HG03460 (cell line): ENCODE data around the gene CHMP4A.

Experiments
- ATAC-seq: cut with Tn5 transposase; IDR thresholded peaks from one replicate; pipeline ENCODE4 v1.9.1; 2021; ENCODE audit not compliant: unreplicated experiment

The CHMP4A gene

GRCh38 chr14:24196071-24197055, 16.9 kb downstream of the CHMP4A start:
- ATAC-seq, result no peak

- peak; percentile 87 for ATAC-seq
These were observed 17.9 kb downstream of the CHMP4A start, which contains the start of gene TM9SF1 for GRCh38 chr14:24195186-24196070. TSS of gene TM9SF1 (minus strand) at chr14:24195441. CDS start at chr14:24195019, 422 bp downstream.

- no peak for ATAC-seq
These were observed 18.5 kb downstream of the CHMP4A start for GRCh38 chr14:24194873-24195185.

- no peak for ATAC-seq
These were observed 19.0 kb downstream of the CHMP4A start for GRCh38 chr14:24194186-24194872.

- no peak for ATAC-seq
These were observed 20.4 kb downstream of the CHMP4A start for GRCh38 chr14:24192933-24193332.

- no peak for ATAC-seq
These were observed 22.9 kb downstream of the CHMP4A start for GRCh38 chr14:24190416-24190815.

- no peak for ATAC-seq
These were observed 23.8 kb downstream of the CHMP4A start for GRCh38 chr14:24189460-24189859.

- no peak for ATAC-seq
These were observed 24.3 kb downstream of the CHMP4A start for GRCh38 chr14:24189059-24189375.

- peak; percentile 92 for ATAC-seq
These were observed 24.8 kb downstream of the CHMP4A start, which contains the start of gene IPO4 for GRCh38 chr14:24188251-24189058. TSS of gene IPO4 (minus strand) at chr14:24188816. CDS start at chr14:24188787, 29 bp downstream.

GRCh38 chr14:24187539-24187915, 25.8 kb downstream of the CHMP4A start:
- no peak for ATAC-seq

- ATAC-seq, result no peak
These were observed 26.3 kb downstream of the CHMP4A start for GRCh38 chr14:24186831-24187538.

GRCh38 chr14:24185741-24186140, 27.5 kb downstream of the CHMP4A start:
- ATAC-seq, result no peak

- no peak for ATAC-seq
These were observed 28.3 kb downstream of the CHMP4A start for GRCh38 chr14:24185026-24185425.

GRCh38 chr14:24184104-24184970, 29.0 kb downstream of the CHMP4A start:
- ATAC-seq, result no peak

GRCh38 chr14:24183014-24183481, 30.2 kb downstream of the CHMP4A start:
- no peak for ATAC-seq

GRCh38 chr14:24182110-24182882, 31.0 kb downstream of the CHMP4A start:
- no peak for ATAC-seq

- no peak for ATAC-seq
These were observed 31.8 kb downstream of the CHMP4A start for GRCh38 chr14:24181371-24182077.
